H7 (cell line): ENCODE measurements around the gene PCED1B. TPM values are rescaled to one million over a fixed set of nuclear protein-coding genes. Genes with fewer than 3 reads are reported as not detected.
"Not testable (repeated sequence)": the region's sequence is repeated elsewhere in the genome, so short reads cannot be mapped to it uniquely, and the experiment has no call there.

Experiments used
- DNase-seq: peaks from one replicate; pipeline ENCODE4 v3.0.0; 2012
- H3K27me3 ChIP-seq: 2 replicates; pipeline ENCODE4 v1.6.0; 2011; ENCODE audit warnings: mild to moderate bottlenecking, low read length; ENCODE audit not compliant: control insufficient read depth, insufficient read depth
- H3K36me3 ChIP-seq: replicated peaks from 2 replicates; pipeline ENCODE4 v1.5.1; 2011; ENCODE audit warnings: low read length; ENCODE audit not compliant: control insufficient read depth, insufficient read depth
- H3K4me3 ChIP-seq: 2 replicates; pipeline ENCODE4 v1.5.1; 2011; ENCODE audit warnings: low read depth, mild to moderate bottlenecking, control low read depth, low read length, moderate library complexity; ENCODE audit not compliant: insufficient read depth
- total RNA-seq: library from RNA; depleted of rRNA; stranded (reverse); fragments of >200 nt; shearing (Covaris generic); gene quantifications from 2 replicates; pipeline ENCODE4 v1.2.3, GENCODE V29; 2014

PCED1B gene
- total RNA-seq, 1 experiment from 2014 or later: 5.8 TPM

- DNase-seq: no peak
Observed at GRCh38 chr12:47110011-47110541, 30.7 kb downstream of the PCED1B start.

GRCh38 chr12:47110718-47111391 is 31.4 kb downstream of the PCED1B start:
- Histone ChIP-seq H3K36me3 (no peaks in the 10 kb centered on the region), H3K27me3 (no peaks in the 10 kb centered on the region), H3K4me3 (no peak overlapping the region)
- DNase-seq: no peak

More at GRCh38 chr12:47110011-47110541, 30.7 kb downstream of the PCED1B start:
- Histone ChIP-seq H3K27me3 (no peaks in the 10 kb centered on the region), H3K4me3 (no peak overlapping the region), H3K36me3 (no peaks in the 10 kb centered on the region)

GRCh38 chr12:47111392-47111778 is 32.0 kb downstream of the PCED1B start:
- Histone ChIP-seq H3K36me3 (no peaks in the 10 kb centered on the region), H3K4me3 (no peak overlapping the region), H3K27me3 (no peaks in the 10 kb centered on the region)
- DNase-seq: no peak

- H3K27me3 ChIP-seq: no peaks in the 10 kb centered on the region
- no peaks in the 10 kb centered on the region for H3K36me3 ChIP-seq
- no peak overlapping the region for H3K4me3 ChIP-seq
- DNase-seq: no peak
Observed at GRCh38 chr12:47111854-47112253, 32.4 kb downstream of the PCED1B start.

GRCh38 chr12:47112679-47113078 is 33.3 kb downstream of the PCED1B start:
- H3K27me3 ChIP-seq: no peaks in the 10 kb centered on the region
- DNase-seq: no peak
- no peaks in the 10 kb centered on the region for H3K36me3 ChIP-seq
- no peak overlapping the region for H3K4me3 ChIP-seq

- no peaks in the 10 kb centered on the region for H3K27me3 ChIP-seq
- no peaks in the 10 kb centered on the region for H3K36me3 ChIP-seq
- no peak for DNase-seq
- no peak overlapping the region for H3K4me3 ChIP-seq
Observed at GRCh38 chr12:47114481-47114892, 35.1 kb downstream of the PCED1B start.

GRCh38 chr12:47117305-47117704 is 37.9 kb downstream of the PCED1B start:
- not testable (repeated sequence) for H3K36me3 ChIP-seq, DNase-seq, H3K4me3 ChIP-seq, H3K27me3 ChIP-seq

- H3K36me3 ChIP-seq: no peaks in the 10 kb centered on the region
- DNase-seq: no peak
Observed at GRCh38 chr12:47120736-47121135, 41.3 kb downstream of the PCED1B start.

GRCh38 chr12:47121146-47121545 is 41.7 kb downstream of the PCED1B start:
- no peak for DNase-seq
- Histone ChIP-seq H3K27me3 (no peaks in the 10 kb centered on the region), H3K4me3 (no peak overlapping the region), H3K36me3 (no peaks in the 10 kb centered on the region)

More at GRCh38 chr12:47120736-47121135, 41.3 kb downstream of the PCED1B start:
- Histone ChIP-seq H3K4me3 (no peak overlapping the region), H3K27me3 (no peaks in the 10 kb centered on the region)

GRCh38 chr12:47122602-47123001 is 43.2 kb downstream of the PCED1B start:
- no peak for DNase-seq
- Histone ChIP-seq H3K36me3 (no peaks in the 10 kb centered on the region), H3K27me3 (no peaks in the 10 kb centered on the region), H3K4me3 (no peak overlapping the region)

- Histone ChIP-seq H3K4me3 (no peak overlapping the region), H3K27me3 (no peaks in the 10 kb centered on the region), H3K36me3 (no peaks in the 10 kb centered on the region)
- no peak for DNase-seq
Observed at GRCh38 chr12:47123730-47124129, 44.3 kb downstream of the PCED1B start.

- H3K27me3 ChIP-seq: no peaks in the 10 kb centered on the region
- no peak for DNase-seq
- no peak overlapping the region for H3K4me3 ChIP-seq
- H3K36me3 ChIP-seq: no peaks in the 10 kb centered on the region
Observed at GRCh38 chr12:47124451-47124850, 45.0 kb downstream of the PCED1B start.

GRCh38 chr12:47126246-47126645 is 46.8 kb downstream of the PCED1B start:
- DNase-seq: no peak
- Histone ChIP-seq H3K36me3 (no peaks in the 10 kb centered on the region), H3K27me3 (no peaks in the 10 kb centered on the region), H3K4me3 (no peak overlapping the region)

- no peaks in the 10 kb centered on the region for H3K27me3 ChIP-seq
- no peak for DNase-seq
Observed at GRCh38 chr12:47131011-47131410, 51.6 kb downstream of the PCED1B start.

GRCh38 chr12:47134005-47134404 is 54.6 kb downstream of the PCED1B start:
- H3K36me3 ChIP-seq: no peaks in the 10 kb centered on the region
- DNase-seq: no peak
- no peak overlapping the region for H3K4me3 ChIP-seq
- H3K27me3 ChIP-seq: no peaks in the 10 kb centered on the region

More at GRCh38 chr12:47131011-47131410, 51.6 kb downstream of the PCED1B start:
- no peaks in the 10 kb centered on the region for H3K36me3 ChIP-seq
- H3K4me3 ChIP-seq: no peak overlapping the region
